Mammary microvascular endothelial cell (primary cell): ENCODE data around the gene COBLL1. TPM values are rescaled to one million over a fixed set of nuclear protein-coding genes. Genes with fewer than 3 reads are reported as not detected.

Experiments used
- total RNA-seq: library from RNA; depleted of rRNA; stranded (reverse); fragments of >200 nt; gene quantifications from 2 replicates; pipeline ENCODE4 v1.2.3, GENCODE V29; 2015

The COBLL1 gene
- total RNA-seq: 17.7 and 17.9 TPM in 2 replicates

DNA sequence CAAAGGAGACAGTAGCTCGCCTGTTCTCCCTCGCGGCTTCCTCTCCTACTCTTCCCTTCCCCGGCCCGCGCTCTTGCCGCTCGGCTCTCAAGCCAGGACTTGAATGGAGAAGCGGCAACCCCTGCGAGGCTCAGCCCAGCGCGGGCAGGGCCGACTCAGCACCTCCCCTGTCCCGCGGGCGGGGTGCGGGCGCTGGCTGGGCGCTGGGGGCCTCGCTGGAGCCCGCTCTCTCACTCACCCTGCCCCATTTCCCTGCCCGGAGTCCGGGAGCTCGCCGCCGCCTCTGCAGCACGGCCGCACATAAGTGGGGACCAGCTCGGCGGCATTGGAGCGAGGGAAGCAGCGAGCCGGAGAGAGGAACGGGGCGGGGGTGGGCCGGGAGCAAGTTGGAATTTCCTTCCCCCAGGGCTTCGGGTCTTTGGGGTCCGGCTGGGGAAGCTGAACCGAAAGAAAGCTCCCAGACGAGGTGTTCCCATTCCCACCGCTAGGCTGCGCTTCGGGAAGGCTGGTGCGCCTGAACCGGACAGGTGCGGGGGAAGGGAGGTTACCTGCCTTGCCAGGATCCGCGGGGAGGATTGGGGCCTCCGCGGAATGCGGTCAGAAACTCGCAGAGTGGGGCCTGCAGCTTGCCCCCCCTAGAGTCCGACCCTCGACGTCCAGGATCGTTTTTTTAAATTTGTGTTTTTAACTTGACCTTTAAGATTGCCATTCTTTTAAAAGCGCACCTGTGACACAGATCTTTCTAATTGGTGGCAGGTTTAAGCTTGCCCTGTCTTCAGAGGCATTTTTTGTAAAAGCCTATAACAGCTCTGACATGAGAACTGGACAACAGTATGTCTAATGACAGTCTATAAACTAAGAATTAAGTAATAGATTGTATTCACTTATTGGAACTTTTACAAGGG is at the start of gene COBLL1:
COBLL1 (minus strand) TSS at position 105 of the 905 bp plus-strand sequence. CDS start 627 bp downstream, outside the sequence.

Other genes with a start within 250 kb of the COBLL1 start
- gene GRB14, start 220.3 kb downstream of the COBLL1 start, total RNA-seq: 0.33 and 2.6 TPM in 2 replicates
- gene SLC38A11, start 113.7 kb upstream of the COBLL1 start, total RNA-seq: not detected in 2 replicates